Tibial artery (tissue), 4 donors: ENCODE results near the gene CAMLG.

Experiments used
- DNase-seq, 2 donors: peaks; one replicate each; pipeline ENCODE4 v3.0.0-alpha.2; 2019
- H3K27ac ChIP-seq, 2 donors: fragments of 200-600 bp; sonication (generic) in 1 of 2; 1 replicate in 1 of 2; 2 replicates in 1 of 2; pipeline ENCODE4 v1.5.1; 2018 to 2019; ENCODE audit warnings: mild to moderate bottlenecking in 1 of 2
- H3K27me3 ChIP-seq, 2 donors: fragments of 200-600 bp; sonication (generic) in 1 of 2; one replicate each; pipeline versions ENCODE4 v1.5.1 to v1.6.0; 2016 to 2019
- H3K36me3 ChIP-seq, 3 donors: fragments of 200-600 bp; sonication (generic) in 2 of 3; one replicate each; pipeline ENCODE4 v1.5.1; 2016 to 2019; ENCODE audit warnings: mild to moderate bottlenecking in 2 of 3
- H3K4me1 ChIP-seq, 4 donors: fragments of 200-600 bp; sonication (generic) in 2 of 4; 1 replicate in 3 of 4; 2 replicates in 1 of 4; pipeline ENCODE4 v1.5.1; 2016 to 2019
- H3K4me3 ChIP-seq, 2 donors: fragments of 200-600 bp; sonication (generic) in 1 of 2; 1 replicate in 1 of 2; 2 replicates in 1 of 2; pipeline ENCODE4 v1.5.1; 2018 to 2019; ENCODE audit warnings: mild to moderate bottlenecking in 2 of 2
- H3K9me3 ChIP-seq, 3 donors: fragments of 200-600 bp; sonication (generic) in 1 of 3; one replicate each; pipeline ENCODE4 v1.5.1; 2016 to 2019
- intact Hi-C: fragments of 100-400 bp; cut with DNase I; formaldehyde crosslinking; loops from one replicate; pipeline ENCODE4 v1.15.0; 2023; ENCODE audit warnings: low total_unique reads
- TF ChIP-seq, protein P1 (sequence below), 2 experiments: fragments of 200-600 bp in 1 of 2; fragments of 450-650 bp in 1 of 2; IDR thresholded peaks; one replicate each; pipeline ENCODE4 v1.5.1; 2017 to 2019; ENCODE audit warnings: antibody characterized with exemption in 2 of 2, mild to moderate bottlenecking in 1 of 2, moderate library complexity in 1 of 2

CAMLG gene

DNA sequence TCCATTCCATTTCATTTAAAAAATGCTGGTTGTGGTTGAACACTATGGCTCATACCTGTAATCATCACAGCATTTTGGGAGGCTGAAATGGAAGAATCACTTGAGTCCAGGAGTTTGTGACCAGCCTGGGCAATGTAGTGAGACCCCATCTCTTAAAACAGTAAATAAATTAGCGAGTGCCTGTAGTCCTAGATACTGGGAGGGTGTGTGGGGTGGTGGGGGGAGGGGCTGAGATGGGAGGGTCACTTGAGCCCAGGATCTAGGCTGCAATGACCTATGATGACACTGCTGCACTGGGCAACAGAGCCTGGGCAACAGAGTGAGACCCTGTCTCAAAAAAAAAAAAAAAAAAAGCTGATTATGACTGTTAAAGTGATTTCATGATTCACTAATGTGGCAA is 49.3 kb downstream of the CAMLG start:
- DNase-seq = no peak
- H3K36me3 ChIP-seq = peaks cover 65 to 96% (median 87%) of the 10 kb centered on the region in 3 donors
- intact Hi-C loops = no loop called here
- no peaks in the 10 kb centered on the region for H3K9me3 ChIP-seq
- no peaks in the 10 kb centered on the region for H3K4me1 ChIP-seq
- no peak overlapping the region for H3K27ac ChIP-seq
- TF ChIP-seq, protein P1, sequence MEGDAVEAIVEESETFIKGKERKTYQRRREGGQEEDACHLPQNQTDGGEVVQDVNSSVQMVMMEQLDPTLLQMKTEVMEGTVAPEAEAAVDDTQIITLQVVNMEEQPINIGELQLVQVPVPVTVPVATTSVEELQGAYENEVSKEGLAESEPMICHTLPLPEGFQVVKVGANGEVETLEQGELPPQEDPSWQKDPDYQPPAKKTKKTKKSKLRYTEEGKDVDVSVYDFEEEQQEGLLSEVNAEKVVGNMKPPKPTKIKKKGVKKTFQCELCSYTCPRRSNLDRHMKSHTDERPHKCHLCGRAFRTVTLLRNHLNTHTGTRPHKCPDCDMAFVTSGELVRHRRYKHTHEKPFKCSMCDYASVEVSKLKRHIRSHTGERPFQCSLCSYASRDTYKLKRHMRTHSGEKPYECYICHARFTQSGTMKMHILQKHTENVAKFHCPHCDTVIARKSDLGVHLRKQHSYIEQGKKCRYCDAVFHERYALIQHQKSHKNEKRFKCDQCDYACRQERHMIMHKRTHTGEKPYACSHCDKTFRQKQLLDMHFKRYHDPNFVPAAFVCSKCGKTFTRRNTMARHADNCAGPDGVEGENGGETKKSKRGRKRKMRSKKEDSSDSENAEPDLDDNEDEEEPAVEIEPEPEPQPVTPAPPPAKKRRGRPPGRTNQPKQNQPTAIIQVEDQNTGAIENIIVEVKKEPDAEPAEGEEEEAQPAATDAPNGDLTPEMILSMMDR (IDR thresholded peaks at IDR 0.05) = no peak
- H3K4me3 ChIP-seq = no peak overlapping the region
- no peaks in the 10 kb centered on the region for H3K27me3 ChIP-seq

DNA sequence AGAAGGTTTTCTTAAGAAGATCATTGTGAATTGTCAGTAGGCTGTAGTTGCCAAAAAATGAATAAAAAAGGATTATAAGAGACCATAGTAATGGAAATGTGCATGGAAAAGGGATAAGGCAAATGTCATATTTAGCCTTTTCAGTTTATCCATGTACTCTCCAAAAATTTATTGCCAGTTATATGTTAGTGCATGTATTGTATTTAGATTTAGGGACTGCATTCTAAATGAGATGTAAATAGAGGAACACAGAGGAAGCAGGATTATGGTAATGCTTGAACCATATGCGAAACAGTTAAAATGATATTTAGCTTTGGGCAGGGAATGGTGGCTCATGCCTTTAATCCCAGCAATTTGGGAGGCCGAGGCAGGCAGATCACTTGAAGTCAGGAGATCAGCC is 53.2 kb downstream of the CAMLG start:
- TF ChIP-seq, protein P1 (IDR thresholded peaks at IDR 0.05) = no peak
- Histone ChIP-seq H3K9me3 (no peaks in the 10 kb centered on the region), H3K4me1 (no peaks in the 10 kb centered on the region), H3K36me3 (peaks cover 62 to 96% (median 70%) of the 10 kb centered on the region in 3 donors), H3K27ac (no peak overlapping the region), H3K27me3 (no peaks in the 10 kb centered on the region), H3K4me3 (no peak overlapping the region)
- intact Hi-C loops = no loop called here
- DNase-seq = no peak

DNA sequence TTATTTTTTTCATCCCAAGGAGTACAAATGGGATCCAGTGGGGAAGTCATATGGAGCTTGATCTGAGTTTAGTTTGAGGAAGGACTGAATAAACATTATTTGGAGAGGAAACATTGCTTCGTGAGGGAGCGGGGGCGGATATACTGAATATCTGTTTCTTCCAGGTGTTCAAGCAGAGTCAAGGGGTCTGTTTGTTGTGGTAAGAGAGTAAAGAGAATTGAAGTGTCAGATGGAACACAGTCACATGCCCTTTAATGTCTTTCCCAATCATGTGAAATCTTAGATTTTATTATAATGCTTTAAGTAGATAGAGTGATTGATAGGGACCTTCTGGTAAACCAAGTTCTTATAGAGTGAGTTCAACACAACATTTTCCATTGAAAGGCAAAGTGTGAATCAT is 53.9 kb downstream of the CAMLG start:
- Histone ChIP-seq H3K27ac (no peak overlapping the region), H3K4me3 (no peak overlapping the region), H3K36me3 (peaks cover 59 to 96% (median 68%) of the 10 kb centered on the region in 3 donors), H3K4me1 (no peaks in the 10 kb centered on the region), H3K9me3 (no peaks in the 10 kb centered on the region), H3K27me3 (no peaks in the 10 kb centered on the region)
- intact Hi-C loops = no loop called here
- no peak for DNase-seq
- TF ChIP-seq, protein P1 (IDR thresholded peaks at IDR 0.05) = no peak

DNA sequence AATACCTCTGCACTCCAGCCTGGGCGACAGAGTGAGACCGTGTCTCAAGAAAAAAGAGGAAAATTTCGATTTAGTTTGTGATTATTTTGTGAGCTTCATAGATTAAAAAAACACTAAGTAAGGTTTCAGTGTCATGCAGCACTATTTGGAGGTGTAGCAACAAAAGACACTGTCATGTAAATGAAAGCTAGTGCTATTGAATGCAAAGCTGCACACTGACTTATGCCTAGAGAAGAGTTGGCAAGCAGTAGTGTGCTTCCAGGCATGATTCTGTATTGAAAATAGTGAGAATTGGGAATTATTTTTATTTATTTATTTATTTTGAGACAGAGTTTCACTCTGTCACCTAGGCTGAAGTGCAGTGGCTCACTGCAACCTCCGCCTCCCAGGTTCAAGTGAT is 54.8 kb downstream of the CAMLG start:
- DNase-seq = no peak
- Histone ChIP-seq H3K4me1 (no peaks in the 10 kb centered on the region), H3K36me3 (peaks cover 67 to 98% (median 77%) of the 10 kb centered on the region in 3 donors), H3K27me3 (no peaks in the 10 kb centered on the region), H3K9me3 (no peaks in the 10 kb centered on the region), H3K4me3 (no peak overlapping the region), H3K27ac (no peak overlapping the region)
- TF ChIP-seq, protein P1 (IDR thresholded peaks at IDR 0.05) = no peak
- intact Hi-C loops = no loop called here

DNA sequence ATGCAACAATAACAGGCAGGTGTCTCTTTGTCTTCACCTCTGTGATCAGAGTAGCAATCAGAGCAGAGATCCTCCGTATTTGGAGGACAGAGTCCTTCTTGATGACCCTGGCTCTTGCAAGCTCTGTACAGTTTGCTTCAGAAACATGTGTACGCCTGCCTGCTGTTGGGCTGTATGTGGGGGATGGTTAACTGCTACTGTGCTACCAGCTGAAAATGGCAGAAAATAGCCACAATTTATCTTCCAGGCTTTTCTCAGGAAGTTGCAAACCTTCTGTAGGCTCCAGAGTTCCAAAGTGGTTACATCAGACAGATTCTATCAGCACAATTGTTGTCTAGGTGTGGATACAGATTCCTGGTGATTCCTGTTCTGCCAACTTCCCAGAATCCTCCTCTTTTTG is 55.7 kb downstream of the CAMLG start:
- Histone ChIP-seq H3K4me1 (no peaks in the 10 kb centered on the region), H3K27me3 (no peaks in the 10 kb centered on the region), H3K4me3 (no peak overlapping the region), H3K27ac (no peak overlapping the region), H3K9me3 (no peaks in the 10 kb centered on the region), H3K36me3 (peaks cover 70 to 100% (median 80%) of the 10 kb centered on the region in 3 donors)
- TF ChIP-seq, protein P1 (IDR thresholded peaks at IDR 0.05) = no peak
- intact Hi-C loops = no loop called here
- no peak for DNase-seq

DNA sequence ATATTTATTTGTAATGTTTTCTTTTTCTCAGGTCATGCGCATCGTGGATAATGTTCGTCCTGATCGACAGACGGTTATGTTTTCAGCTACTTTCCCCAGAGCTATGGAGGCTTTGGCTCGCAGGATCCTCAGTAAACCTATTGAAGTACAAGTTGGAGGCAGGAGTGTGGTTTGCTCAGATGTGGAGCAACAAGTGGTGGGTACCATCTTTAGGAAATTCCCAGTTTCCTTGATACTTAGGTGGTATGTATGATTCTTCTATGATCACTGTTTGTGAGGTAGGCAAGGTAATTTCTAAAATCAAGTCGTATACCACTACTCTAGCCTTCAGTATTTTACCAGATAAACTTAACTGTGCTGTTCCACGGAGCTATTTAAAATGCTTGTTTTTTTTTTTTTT is 56.5 kb downstream of the CAMLG start:
- H3K4me1 ChIP-seq = no peaks in the 10 kb centered on the region
- no peak overlapping the region for H3K27ac ChIP-seq
- TF ChIP-seq, protein P1 (IDR thresholded peaks at IDR 0.05) = no peak
- no peak for DNase-seq
- H3K4me3 ChIP-seq = no peak overlapping the region
- intact Hi-C loops = no loop called here
- H3K27me3 ChIP-seq = no peaks in the 10 kb centered on the region
- no peaks in the 10 kb centered on the region for H3K9me3 ChIP-seq
- H3K36me3 ChIP-seq = peaks cover 64 to 100% (median 73%) of the 10 kb centered on the region in 3 donors
